Putamen (tissue), 1 donor: ENCODE measurements around the gene CRNKL1.

Experiments
- DNase-seq: peaks from one replicate; pipeline ENCODE4 v3.0.0-alpha.2; 2016; ENCODE audit warnings: low spot score

Gene CRNKL1

DNA sequence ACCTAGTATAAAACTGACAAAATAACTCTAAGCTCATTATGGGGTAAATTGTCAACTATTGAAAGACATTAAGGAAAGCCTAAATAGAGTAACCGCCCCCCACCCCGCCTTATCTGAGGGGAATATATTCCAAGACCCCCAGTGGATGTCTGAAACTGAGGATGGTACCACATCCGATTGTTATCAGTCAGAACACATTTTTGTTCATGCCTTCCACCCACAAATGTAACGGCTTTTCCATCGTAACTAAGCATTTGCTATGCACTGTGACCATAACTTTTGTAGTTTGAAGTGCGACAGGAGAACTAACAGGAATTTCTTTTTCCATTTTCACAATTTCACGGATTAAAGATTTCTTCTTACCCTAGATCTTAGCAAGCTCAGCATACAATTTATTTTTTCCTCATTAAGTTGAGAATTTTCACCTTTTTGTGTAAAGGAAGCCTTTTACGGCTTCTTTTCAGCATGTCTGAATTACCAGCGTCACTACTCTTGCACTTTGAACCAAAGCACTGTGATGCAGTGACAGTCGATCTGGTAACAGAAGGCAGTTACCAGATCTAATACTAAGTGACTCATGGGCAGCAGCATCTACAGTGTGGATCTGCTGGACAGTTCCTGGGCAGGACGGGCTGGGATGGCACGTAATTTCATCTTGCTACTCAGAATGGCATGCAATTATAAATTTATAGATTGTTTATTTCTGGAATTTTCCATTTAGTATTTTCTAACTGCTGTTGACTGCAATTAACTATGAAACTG, 11.9 kb upstream of the CRNKL1 start:
- DNase-seq, result no peak

DNA sequence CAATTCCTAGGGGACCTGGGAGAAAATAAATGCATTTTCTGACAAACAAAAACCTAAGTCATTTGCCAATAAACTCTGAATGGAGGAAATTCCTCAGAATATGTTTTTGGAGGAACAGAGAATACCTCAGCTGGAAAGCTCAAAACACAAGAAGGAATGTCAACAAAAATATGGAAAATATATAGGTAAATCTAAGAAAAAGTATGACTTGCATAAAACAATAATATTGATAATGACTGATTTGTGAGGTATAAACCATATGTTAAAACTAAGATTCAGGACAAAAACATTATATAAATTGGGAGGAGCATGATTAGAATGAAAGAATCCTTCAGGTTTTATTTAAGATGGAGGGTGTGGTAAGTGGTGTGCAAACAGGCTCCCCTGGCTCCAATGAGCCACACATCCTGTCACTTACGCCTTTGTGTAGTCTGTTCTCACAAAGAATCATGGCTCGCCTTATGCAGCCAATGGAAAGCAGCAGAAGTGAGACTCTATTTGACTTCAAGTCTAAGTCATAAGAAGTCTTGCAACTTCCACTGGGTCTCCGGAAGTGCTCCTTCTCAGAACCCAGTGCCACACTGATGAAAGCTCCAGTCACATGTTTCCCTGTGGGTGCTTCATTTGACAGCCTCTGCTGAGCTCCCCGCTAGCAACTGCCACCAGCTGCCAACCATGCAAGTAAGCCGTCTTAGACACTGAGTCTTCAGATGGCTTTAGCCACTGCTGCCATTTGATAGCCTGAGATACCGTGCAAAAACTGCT, 8.2 kb upstream of the CRNKL1 start:
- no peak for DNase-seq

DNA sequence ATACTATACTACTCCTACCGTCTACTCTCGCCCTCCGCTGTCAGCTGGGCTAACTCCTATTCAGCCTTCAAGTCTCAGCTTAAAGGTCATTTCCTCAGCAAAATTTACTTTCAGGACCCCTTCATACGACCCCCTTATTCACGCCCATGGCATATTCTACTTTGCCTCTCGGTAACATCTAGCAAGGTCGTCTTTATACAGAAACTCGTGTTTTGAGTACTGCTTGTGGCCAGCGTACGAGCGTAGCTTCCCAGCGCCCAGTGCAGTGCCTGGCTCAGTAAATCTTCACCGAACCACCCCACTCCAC, 546 bp downstream of the CRNKL1 start:
- DNase-seq, result no peak

DNA sequence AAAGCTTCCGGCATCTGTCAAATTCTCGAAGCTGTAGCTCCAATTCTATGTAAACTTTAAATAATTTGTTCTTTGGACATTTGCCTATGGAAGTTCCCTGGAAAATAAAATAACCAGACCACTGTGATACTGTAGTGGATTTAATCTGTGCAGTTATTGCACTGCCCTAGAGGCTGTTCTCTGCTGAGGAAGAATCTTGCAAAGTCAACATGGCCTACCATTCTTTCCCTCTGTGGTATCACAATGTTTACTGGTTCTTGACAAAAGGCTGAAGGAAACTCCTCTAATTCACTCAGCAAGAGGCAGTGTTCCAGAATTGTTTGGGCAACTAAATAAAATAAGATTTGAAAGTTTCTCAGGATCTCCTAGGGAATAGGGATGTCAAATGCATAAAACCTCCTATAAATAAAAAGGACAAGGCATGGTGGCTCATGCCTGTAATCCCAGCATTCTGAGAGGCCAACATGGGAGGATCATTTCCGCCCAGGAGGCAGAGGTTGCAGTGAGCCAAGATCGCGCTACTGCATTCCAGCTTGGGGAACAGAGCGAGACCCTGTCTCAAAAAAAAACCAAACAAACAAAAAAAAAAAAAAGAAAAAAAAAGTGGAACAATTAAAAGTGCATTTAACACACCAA, 12.4 kb downstream of the CRNKL1 start:
- DNase-seq, result no peak

DNA sequence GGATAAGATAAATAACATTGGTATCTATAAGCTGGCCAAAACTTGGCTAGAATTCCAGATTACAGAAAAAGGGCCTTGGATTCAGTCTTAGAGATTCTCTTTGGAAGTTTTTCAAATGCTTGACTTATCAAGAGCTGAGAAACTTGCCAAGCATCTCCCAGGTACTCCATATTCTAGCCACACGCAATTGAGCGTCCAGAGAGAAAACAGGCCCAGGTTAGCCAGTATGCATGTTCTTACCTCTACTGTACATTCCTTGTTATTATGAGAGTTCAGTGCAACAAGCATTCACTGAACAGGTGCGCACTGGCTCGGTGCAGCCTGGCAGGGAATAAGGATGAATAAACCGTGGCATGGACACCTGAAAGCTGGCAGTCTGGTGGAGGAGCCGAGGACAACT, 13.7 kb downstream of the CRNKL1 start:
- no peak for DNase-seq

DNA sequence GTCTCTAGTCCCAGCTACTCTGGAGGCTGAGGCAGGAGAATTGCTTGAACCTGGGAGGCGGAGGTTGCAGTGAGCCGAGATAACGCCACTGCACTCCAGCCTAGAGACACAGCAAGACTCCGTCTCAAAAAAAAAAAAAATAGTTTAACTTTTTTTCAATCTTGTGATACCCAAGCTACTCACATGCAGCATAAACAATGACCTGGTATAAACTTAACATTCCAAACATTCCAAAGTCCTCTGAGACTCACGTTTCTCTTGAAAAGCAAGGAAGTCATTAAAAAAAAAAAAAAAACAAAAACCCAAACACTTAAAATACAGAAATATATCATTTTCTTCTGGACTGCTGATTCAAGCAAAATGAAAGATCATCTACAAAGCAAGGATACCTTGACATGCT, 14.3 kb downstream of the CRNKL1 start:
- DNase-seq, result no peak

DNA sequence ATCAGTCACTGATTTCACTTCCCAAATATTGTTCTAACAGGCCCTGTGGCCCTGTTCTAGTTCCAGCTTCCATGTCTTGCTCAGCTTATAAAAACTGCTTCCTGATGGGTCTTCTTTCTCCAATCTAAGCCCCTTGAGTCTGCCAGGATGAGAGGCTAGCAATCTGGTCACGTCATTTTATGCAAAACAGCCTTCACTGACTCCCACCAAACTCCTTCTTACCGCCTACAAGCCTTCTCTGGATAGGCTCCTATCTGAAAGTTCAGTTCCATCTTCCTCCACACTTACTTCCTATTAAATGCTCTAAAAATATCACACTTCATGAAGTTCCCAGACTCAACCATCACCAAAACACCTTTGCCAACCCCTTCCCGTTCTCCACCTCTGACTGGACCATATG, 15.5 kb downstream of the CRNKL1 start:
- peak; percentile 54 for DNase-seq

DNA sequence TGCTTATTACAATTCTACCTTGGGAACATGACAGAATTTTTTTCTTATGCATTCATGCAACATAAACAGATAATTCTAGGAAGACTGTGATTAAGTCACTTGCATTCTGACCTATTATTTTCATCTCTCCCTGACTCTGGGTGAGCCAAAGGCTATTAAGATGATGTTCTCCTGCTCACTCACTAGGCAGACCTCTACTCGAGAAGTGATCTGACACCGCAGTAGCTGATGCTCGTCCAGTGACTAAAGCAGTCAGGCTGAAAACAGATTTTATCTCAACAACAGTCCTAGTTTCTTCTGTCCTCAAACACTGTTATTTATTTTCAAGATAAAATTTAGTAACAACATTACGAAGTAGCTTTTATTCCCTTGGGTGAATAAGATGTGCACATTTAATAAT, 17.8 kb downstream of the CRNKL1 start:
- DNase-seq, result no peak

DNA sequence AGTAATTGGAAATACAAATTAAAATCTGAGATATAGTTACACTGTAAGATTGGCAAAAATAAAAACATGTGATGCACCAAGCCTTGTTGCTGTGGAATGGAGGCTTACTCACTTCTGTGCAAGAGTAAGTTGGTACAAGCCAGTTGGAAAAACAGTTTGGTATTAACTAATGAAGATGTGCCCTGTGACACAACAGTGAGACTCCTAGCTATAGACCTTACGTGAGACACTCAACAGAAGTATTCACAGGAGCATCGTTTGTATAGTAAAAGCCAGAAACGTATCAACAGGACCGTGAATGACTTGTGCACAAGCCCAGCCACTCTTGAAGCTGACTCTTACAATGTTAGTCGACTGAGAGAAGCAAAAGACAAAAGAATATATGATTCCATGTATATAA, 20.5 kb downstream of the CRNKL1 start:
- no peak for DNase-seq

DNA sequence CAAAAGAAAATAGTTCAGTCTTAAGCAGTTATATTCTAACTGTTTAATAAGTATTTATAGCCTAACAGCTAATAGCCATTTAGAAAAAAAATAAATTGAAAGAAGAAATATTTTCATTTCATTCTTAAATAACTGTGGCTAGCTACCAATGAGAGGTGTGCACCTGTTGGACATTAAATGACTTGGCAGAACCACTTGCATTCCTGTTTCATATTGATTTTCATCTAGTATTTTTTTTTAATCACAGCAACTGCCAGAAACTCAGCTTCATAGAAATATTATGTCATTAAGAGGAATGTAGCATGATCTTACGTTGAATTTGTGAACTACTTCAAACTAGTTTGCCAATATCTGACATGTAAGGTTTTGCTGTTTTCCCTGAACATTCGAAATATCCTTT, 25.0 kb downstream of the CRNKL1 start:
- DNase-seq, result no peak

DNA sequence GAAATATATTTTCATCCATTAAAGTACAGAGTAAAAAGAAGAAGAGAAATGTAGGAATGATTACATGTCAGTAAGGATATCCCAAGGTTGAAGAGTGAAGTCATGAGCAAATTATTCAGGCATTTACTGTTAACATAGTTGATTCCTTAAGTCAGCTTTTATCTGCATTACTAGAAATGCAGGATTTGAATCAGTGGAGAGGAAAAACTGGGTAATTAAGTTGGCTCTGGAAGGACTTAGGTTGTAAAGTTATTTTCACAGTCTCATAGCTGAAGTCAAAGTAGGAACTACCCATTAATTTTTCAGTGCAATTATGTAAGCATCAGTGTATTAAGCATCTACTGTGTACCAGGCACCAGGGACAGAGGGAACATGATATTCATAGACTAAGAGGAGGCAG, 27.3 kb downstream of the CRNKL1 start:
- DNase-seq, result no peak

DNA sequence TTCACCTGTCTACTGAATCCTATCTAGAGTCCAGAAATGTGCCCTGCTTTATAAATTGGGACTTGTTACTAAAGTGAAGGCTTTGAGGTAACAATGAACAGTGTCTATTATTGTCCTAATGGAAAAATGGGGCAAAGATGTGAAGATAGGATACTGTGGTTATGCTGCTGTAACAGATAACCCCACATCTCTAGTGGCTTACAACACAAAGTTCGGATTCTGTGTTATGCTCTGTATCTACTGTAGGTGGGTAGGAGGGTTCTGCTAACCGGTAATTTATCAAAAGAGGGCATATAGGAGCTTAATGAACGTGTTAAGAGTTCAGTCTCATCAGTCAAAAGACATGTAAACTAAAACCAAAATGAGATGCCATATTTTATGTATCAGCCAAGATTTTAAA, 28.9 kb downstream of the CRNKL1 start:
- no peak for DNase-seq

DNA sequence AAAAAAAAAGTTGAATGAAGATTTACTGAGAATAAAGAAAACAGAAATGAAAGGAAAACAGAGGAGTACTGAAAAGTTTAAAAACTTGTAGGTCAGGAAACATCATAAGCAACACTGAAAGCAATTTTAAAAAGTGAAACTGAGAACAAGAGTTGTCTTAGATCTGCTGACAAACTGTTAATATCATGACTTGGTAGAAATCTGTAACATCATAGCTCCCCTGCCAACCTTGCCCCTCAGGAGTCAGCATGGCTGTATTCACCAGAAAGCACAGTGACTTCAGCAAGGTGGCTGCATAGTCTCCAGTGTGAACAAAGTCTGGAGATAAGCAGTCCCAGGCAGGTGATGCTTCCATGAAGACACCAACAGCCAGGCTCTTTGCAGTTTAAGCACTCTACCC, 29.8 kb downstream of the CRNKL1 start:
- no peak for DNase-seq

DNA sequence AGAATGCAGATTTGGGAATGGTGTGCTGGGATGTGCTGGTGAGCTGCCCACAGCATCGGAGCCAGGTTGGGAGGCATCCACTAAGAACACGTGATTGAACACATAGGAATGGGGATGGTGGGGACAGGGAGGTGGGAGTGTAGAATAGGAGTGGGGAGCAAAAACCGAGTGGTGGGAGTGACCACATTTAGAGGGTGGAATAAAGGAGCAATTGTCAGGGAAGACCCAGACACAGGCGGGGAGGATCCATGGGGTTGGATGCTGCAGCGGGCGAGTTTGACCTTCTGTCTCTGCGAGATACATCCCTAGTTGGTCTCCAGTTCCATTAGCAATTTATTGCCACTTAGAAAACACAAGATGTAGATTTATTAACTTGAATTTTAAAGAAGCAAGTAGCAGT, 30.4 kb downstream of the CRNKL1 start:
- no peak for DNase-seq

DNA sequence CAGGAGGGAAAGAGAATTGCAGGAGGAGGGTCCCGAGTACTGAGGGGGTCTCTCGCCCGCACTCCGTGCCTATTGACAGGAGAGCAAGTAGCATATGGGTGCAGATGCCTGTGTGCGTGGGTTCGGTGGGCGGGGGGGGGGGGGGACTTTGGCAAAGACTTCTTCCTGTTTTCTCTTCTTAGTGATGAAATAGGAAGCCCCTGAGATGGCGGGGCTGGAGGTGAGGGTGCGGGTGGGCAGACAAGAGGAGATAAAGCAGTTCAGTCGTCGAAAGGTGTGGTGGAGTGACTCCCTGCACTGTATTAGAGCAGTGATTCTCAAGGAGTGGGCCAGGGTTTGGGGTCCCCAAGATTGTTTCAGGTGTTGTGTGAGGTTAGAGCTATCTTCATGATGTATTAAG, 31.4 kb downstream of the CRNKL1 start:
- no peak for DNase-seq

DNA sequence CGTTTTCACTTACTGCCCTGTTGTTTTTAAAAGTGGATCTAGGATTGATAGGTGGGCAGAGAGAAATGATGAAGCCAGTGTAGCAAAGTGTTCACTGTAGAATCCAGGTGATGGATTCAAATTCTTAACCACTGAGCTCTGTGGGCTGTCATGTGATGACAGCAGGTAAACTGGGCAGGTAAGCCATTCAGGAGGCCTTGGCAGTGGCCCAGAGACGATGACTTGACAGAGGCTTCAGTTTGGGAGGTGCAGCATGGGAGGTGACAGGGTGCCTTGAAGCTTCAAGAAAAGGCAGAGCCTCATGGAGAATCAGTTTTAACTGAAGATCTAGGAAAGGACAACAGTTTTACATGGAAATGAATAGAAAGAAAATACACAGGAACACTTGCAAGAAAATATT, 33.1 kb downstream of the CRNKL1 start:
- no peak for DNase-seq

DNA sequence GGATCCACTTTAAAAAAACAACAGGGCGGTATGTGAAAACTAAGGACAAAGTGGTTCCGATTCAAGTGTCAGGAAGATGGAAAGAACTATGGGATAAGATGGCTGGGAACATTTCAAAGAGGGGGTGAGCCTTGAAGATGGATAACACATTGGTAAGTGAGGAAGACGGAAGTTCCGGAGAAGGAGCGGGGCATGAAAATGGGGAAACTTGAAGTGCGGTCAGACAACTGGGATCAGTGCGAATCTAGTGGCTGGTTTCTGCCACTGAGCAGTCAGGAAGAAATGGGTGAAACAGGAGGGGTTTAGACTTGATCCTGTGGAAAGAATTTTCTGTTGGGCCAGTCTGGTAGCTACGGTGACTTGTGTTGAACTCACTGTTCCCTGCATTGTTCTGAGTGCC, 33.9 kb downstream of the CRNKL1 start:
- DNase-seq, result no peak

DNA sequence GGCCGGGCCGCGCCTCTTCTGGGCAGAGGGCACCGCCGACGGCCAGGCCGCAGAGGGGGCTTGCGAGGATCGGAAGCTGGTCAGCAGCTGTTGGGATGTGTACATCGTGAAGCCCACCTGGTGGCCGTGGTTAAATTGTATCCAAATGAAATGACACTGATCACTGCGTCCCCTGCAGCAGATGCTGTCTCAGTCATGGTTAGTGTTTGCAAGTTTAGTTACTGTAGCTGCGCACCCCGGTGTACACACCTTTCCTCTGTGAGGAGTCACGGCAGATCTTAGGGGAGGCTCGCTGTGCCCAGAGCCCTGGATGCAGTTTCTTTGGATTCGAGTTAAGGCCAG, 34.5 kb downstream of the CRNKL1 start:
- no peak for DNase-seq

DNA sequence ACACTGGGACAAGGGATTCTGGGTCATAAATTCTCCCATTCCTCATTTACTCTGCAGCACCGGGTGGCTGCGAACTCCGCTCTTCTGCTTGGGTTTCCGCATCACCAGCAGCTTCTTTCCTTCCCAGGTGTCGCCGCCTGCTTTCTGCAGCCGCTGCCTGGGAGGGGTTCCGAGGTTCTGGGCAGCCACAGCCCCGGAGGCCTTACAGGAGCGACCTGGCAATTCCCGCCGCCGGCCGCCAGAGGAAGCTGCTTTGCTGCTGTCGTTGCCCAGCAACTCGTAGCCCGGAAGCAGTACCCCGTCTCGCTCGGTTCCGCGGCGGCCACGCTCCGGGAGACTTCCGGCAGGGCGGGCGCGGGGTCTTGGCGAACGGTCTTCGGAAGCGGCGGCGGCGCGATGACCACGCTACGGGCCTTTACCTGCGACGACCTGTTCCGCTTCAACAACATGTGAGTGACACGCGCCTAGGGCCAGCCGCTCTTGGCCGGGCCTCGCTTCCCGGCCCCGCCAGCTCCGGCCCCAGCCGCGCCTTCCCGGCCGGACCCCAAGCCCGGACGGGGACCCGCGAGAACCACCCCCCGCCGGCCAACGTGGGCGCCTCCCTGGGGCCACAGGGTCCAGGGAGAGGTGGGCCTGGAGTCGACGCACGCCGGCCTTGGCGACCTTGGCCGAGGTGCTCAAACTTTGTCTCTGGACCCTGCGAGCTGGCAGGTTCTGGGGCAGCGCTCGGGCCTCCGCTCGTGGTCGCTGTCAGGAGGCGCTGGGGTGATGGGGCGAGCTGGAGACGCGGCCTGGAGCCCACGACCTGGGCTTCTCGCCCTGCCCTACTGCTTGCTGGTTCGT, 35.0 kb downstream of the CRNKL1 start, which contains the start of gene NAA20:
Gene NAA20 (plus strand): TSS at position 362 of the 843 bp plus-strand sequence. CDS start 35 bp downstream, at position 397.
- DNase-seq, result peak; percentile 92

DNA sequence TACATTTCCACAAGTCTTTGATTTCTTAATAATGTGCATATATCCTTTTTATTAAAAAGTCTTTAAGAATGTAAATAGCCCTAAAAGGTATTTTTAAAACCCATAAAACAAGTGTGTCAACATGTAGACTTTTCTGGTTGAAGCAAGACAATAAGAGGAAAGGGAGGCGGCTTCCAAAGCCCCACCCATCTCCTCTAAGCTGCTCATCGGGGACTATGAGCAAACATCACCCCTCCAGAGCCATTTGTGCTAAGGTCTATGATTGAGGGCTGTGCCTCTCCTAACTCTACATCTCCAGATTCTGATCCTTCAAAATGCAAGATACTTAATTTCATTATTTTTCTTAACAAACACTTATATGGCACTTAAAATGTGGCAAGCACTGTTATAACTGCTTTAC, 37.6 kb downstream of the CRNKL1 start:
- DNase-seq, result no peak

DNA sequence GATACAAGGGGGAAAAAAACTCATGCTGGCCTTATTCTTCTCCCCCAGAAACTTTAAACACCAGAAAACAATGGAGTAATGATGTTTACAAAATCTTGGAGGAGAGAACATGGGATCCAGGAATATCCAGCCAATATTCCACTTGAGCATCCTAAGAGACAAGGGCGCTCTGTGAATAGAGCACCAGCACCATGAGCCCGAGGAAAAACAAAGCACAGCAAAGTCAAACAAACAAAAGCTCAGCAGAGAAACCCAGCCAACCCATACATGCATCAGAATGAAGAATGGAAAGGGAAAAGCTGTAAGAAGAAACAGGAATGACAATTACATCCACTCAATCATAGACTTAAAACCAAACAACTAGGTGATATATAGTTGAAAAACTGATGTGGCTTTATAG, 39.7 kb downstream of the CRNKL1 start:
- peak; percentile 79 for DNase-seq
